ENCODE results near the gene TIE1. TPM values are rescaled to one million over a fixed set of nuclear protein-coding genes. Genes with fewer than 3 reads are reported as not detected.

The TIE1 gene
- total and polyA plus RNA-seq, 4 experiments from 2014 or later: not detected

DNA sequence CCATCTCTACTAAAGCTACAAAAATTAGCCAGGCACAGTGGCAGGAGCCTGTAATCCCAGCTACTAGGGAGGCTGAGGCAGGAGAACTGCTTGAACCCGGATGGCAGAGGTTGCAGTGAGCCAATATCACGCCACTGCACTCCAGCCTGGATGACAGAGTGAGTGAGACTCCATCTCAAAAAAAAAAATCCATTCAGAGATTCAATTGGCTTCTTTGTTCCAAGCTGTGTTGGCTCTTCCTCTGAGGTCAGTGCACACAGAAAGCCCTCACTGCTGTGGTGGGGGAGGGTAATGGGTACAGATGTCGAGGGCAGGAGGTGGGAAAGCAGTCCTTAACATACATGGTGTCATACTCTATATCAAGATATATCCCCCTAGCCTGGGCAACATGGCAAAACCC, 14.7 kb downstream of the TIE1 start:
- POLR2A ChIA-PET (ENCODE audit: partially characterized antibody): no interaction called here
- no peak overlapping the region for H3K4me3 ChIP-seq (ENCODE audit: low read length in 2 of 2)
- H3K27ac ChIP-seq (ENCODE audit: low read depth, low read length): no peak overlapping the region
- no peak for DNase-seq
- no peak overlapping the region for H3K4me3 Mint-ChIP-seq
- peak overlapping the region in 1 of 7 donors; percentile 48 for H3K27ac Mint-ChIP-seq
- H3K27me3 Mint-ChIP-seq: peaks cover 1 to 2% of the 10 kb centered on the region in 2 donors
- H3K9me3 ChIP-seq (ENCODE audit: control insufficient read depth in 1 of 2, low read length in 2 of 2): no peaks in the 10 kb centered on the region
- intact Hi-C loops (cut with micrococcal nuclease): no loop called here
- no peaks in the 10 kb centered on the region for H3K4me1 Mint-ChIP-seq
- no peaks in the 10 kb centered on the region for H3K9me3 Mint-ChIP-seq
- no peaks in the 10 kb centered on the region for H3K4me1 ChIP-seq (ENCODE audit: insufficient read depth, low read length)
- H3K27me3 ChIP-seq (ENCODE audit: insufficient read depth, low read length): no peaks in the 10 kb centered on the region
- CTCF ChIA-PET (ENCODE audit: partially characterized antibody): no interaction called here
- H3K36me3 Mint-ChIP-seq: no peaks in the 10 kb centered on the region
- no peaks in the 10 kb centered on the region for H3K36me3 ChIP-seq (ENCODE audit: insufficient read depth, low read length)

DNA sequence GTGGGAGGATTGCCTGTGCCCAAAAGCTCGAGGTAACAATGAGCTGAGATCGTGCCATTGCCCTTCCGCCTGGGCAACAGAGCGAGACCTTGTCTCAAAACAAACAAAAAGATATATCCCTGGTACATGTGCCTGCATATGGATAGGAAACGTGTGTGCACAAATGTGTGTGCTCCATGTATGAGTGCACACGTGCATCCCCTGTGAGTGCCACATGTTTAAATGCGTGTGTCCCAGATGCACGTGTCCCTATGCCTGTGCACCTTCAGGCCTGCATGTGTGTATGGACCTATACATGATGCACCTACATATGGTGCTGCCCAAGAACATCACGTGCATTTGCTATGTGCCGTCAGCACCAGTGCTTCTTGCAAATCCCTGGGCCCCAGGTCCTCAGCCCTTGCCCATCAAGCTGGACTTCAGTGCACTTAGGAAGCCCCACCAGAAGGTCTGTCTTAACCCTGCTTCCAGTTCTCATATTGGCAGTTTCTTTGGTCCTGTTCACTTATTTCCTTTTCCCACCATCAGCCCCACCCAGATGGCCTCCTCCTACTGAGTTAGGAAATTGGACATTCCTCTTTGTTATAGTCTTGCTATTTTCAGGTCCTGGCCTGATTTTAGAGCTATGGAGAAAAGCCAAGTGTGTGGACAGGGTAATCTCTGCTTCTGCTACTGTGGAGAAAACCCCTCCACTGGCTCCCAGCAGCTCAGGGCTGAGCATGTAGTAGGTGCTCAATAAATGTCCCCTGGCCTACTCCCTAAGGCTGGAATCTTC, 15.4 kb downstream of the TIE1 start:
- ChIA-PET POLR2A (ENCODE audit: partially characterized antibody) (no interaction called here), CTCF (ENCODE audit: partially characterized antibody) (no interaction called here)
- intact Hi-C loops (cut with micrococcal nuclease): no loop called here
- no peaks in the 10 kb centered on the region for H3K9me3 Mint-ChIP-seq
- H3K27me3 Mint-ChIP-seq: peaks cover 0 to 2% of the 10 kb centered on the region in 2 donors
- no peak for DNase-seq
- no peaks in the 10 kb centered on the region for H3K9me3 ChIP-seq (ENCODE audit: control insufficient read depth in 1 of 2, low read length in 2 of 2)
- no peaks in the 10 kb centered on the region for H3K36me3 ChIP-seq (ENCODE audit: insufficient read depth, low read length)
- no peaks in the 10 kb centered on the region for H3K36me3 Mint-ChIP-seq
- no peaks in the 10 kb centered on the region for H3K27me3 ChIP-seq (ENCODE audit: insufficient read depth, low read length)
- H3K4me1 Mint-ChIP-seq: no peaks in the 10 kb centered on the region
- peak overlapping the region in 2 of 7 donors; percentile 41 to 48 for H3K27ac Mint-ChIP-seq
- H3K4me3 ChIP-seq (ENCODE audit: low read length in 2 of 2): no peak overlapping the region
- H3K4me1 ChIP-seq (ENCODE audit: insufficient read depth, low read length): no peaks in the 10 kb centered on the region
- no peak overlapping the region for H3K27ac ChIP-seq (ENCODE audit: low read depth, low read length)
- H3K4me3 Mint-ChIP-seq: no peak overlapping the region

DNA sequence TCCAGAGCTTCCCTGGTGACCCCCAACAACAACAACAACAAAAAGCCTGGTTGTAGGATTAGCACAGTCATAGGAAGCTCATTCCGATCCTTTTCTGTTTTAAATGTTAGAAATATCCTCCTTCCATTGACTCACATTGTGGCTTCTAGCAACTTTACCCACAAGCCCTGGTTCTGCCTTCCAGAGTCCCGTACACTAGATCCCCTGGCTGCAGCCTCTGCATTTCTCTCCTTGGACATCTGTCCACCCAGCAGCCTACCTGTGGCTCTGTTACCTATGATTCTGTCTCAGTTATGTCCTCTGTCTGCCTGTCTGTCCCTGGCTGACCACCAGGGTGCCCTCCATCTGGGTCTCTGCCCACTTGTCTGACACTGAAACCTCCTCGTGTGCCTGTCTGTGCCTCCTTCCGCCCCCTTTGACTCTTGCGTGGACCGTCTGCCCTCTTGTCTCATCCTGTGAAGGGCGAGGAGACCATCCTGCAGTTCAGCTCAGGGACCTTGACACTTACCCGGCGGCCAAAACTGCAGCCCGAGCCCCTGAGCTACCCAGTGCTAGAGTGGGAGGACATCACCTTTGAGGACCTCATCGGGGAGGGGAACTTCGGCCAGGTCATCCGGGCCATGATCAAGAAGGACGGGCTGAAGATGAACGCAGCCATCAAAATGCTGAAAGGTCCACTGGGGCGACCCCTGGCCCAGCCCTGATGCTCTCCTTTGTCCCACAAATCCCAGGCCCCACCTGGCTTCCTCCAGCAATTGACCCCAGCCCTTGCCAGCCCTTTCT, 16.1 kb downstream of the TIE1 start:
- CTCF ChIA-PET (ENCODE audit: partially characterized antibody): interaction anchor here (0.6 kb wide), 1 partner anchor 24 kb away, joined by 3 read pairs; no protein-coding TSS in a partner anchor
- Mint-ChIP-seq H3K27ac (no peak overlapping the region), H3K9me3 (no peaks in the 10 kb centered on the region), H3K36me3 (no peaks in the 10 kb centered on the region), H3K27me3 (no peaks in the 10 kb centered on the region), H3K4me3 (no peak overlapping the region), H3K4me1 (no peaks in the 10 kb centered on the region)
- H3K27ac ChIP-seq (ENCODE audit: low read depth, low read length): no peak overlapping the region
- no peak for DNase-seq
- H3K4me3 ChIP-seq (ENCODE audit: low read length in 2 of 2): no peak overlapping the region
- H3K27me3 ChIP-seq (ENCODE audit: insufficient read depth, low read length): no peaks in the 10 kb centered on the region
- intact Hi-C loops (cut with micrococcal nuclease): no loop called here
- POLR2A ChIA-PET (ENCODE audit: partially characterized antibody): no interaction called here
- H3K4me1 ChIP-seq (ENCODE audit: insufficient read depth, low read length): no peaks in the 10 kb centered on the region
- no peaks in the 10 kb centered on the region for H3K36me3 ChIP-seq (ENCODE audit: insufficient read depth, low read length)
- no peaks in the 10 kb centered on the region for H3K9me3 ChIP-seq (ENCODE audit: control insufficient read depth in 1 of 2, low read length in 2 of 2)

DNA sequence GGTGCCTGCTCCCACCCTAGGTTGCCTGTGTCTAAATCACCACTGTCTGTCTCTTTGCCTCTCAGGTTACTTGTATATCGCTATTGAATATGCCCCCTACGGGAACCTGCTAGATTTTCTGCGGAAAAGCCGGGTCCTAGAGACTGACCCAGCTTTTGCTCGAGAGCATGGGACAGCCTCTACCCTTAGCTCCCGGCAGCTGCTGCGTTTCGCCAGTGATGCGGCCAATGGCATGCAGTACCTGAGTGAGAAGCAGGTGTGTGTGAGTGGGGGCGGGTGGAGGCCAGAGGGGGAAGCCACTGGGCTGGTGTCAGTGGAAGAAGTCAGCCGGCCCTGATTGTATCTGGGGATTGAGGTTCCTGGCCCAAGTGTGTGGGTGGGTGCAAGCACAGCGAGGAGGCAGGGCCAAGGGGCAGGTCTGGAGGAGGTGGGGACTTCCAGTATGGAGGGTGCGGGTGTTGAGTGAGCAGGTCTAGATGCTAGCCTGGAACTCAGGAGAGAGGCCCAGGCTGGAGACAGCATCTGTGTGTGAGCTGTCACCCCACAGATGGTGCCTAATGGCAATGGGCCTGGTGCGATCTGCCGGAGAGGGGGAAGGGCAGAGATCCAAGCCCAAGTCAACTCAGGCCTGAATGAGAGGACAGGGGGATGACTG, 17.2 kb downstream of the TIE1 start:
- no peaks in the 10 kb centered on the region for H3K9me3 ChIP-seq (ENCODE audit: control insufficient read depth in 1 of 2, low read length in 2 of 2)
- no peak overlapping the region for H3K27ac ChIP-seq (ENCODE audit: low read depth, low read length)
- POLR2A ChIA-PET (ENCODE audit: partially characterized antibody): no interaction called here
- peaks cover 0 to under 1% (median 0%) of the 10 kb centered on the region in 8 donors for H3K9me3 Mint-ChIP-seq
- H3K4me1 ChIP-seq (ENCODE audit: insufficient read depth, low read length): no peaks in the 10 kb centered on the region
- intact Hi-C loops (cut with micrococcal nuclease): no loop called here
- H3K36me3 ChIP-seq (ENCODE audit: insufficient read depth, low read length): no peaks in the 10 kb centered on the region
- CTCF ChIA-PET (ENCODE audit: partially characterized antibody): no interaction called here
- H3K36me3 Mint-ChIP-seq: no peaks in the 10 kb centered on the region
- no peaks in the 10 kb centered on the region for H3K27me3 Mint-ChIP-seq
- no peak overlapping the region for H3K4me3 ChIP-seq (ENCODE audit: low read length in 2 of 2)
- peak overlapping the region in 1 of 8 donors; percentile 46 for H3K4me3 Mint-ChIP-seq
- DNase-seq: no peak
- H3K27ac Mint-ChIP-seq: no peak overlapping the region
- H3K27me3 ChIP-seq (ENCODE audit: insufficient read depth, low read length): no peaks in the 10 kb centered on the region
- H3K4me1 Mint-ChIP-seq: no peaks in the 10 kb centered on the region

DNA sequence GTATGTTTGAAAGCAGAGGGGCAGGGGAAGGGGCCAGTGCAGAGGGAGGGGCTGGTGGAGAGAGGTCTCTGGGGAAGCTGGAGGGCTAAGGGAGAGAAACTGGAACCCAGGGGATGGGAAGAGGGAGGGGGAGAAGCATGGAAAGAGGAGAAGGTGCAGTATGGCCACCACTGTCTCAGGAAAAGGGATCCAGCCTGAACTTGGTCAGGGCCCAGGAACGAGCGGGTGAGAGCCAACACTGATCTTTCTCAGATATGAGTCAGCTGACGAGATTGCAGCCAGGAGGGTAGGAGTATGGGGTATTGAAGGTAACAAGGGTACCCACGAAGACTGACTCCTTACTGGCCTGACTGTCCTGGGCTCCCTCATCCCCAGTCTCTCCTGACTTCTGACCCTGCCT, 18.0 kb downstream of the TIE1 start:
- Mint-ChIP-seq H3K36me3 (no peaks in the 10 kb centered on the region), H3K4me3 (no peak overlapping the region), H3K27ac (no peak overlapping the region), H3K27me3 (no peaks in the 10 kb centered on the region), H3K4me1 (no peaks in the 10 kb centered on the region), H3K9me3 (peaks cover 0 to 2% (median 0%) of the 10 kb centered on the region in 8 donors)
- Histone ChIP-seq H3K27ac (ENCODE audit: low read depth, low read length) (no peak overlapping the region), H3K27me3 (ENCODE audit: insufficient read depth, low read length) (no peaks in the 10 kb centered on the region), H3K9me3 (ENCODE audit: control insufficient read depth in 1 of 2, low read length in 2 of 2) (no peaks in the 10 kb centered on the region), H3K4me3 (ENCODE audit: low read length in 2 of 2) (no peak overlapping the region), H3K4me1 (ENCODE audit: insufficient read depth, low read length) (no peaks in the 10 kb centered on the region), H3K36me3 (ENCODE audit: insufficient read depth, low read length) (no peaks in the 10 kb centered on the region)
- ChIA-PET CTCF (ENCODE audit: partially characterized antibody) (no interaction called here), POLR2A (ENCODE audit: partially characterized antibody) (no interaction called here)
- intact Hi-C loops (cut with micrococcal nuclease): no loop called here
- no peak for DNase-seq

DNA sequence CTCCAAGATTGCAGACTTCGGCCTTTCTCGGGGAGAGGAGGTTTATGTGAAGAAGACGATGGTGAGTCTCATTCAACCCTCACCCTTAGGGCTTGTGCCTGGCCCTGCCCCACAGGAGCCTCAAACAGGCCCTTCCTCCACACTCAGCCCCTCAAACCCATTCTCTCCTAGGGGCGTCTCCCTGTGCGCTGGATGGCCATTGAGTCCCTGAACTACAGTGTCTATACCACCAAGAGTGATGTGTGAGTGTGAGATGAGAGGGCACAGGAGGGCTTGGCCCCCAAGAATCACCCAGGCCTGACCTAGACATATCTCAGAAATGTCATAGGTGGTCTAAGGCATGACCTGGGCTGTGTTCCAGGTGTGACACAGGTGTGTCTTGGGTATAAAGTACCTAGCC, 18.5 kb downstream of the TIE1 start:
- ChIA-PET CTCF (ENCODE audit: partially characterized antibody) (no interaction called here), POLR2A (ENCODE audit: partially characterized antibody) (no interaction called here)
- Histone ChIP-seq H3K27ac (ENCODE audit: low read depth, low read length) (no peak overlapping the region), H3K27me3 (ENCODE audit: insufficient read depth, low read length) (no peaks in the 10 kb centered on the region), H3K4me1 (ENCODE audit: insufficient read depth, low read length) (no peaks in the 10 kb centered on the region), H3K9me3 (ENCODE audit: control insufficient read depth in 1 of 2, low read length in 2 of 2) (no peaks in the 10 kb centered on the region), H3K36me3 (ENCODE audit: insufficient read depth, low read length) (no peaks in the 10 kb centered on the region), H3K4me3 (ENCODE audit: low read length in 2 of 2) (no peak overlapping the region)
- H3K36me3 Mint-ChIP-seq: no peaks in the 10 kb centered on the region
- no peak for DNase-seq
- H3K9me3 Mint-ChIP-seq: peaks cover 0 to 5% (median 2%) of the 10 kb centered on the region in 8 donors
- H3K27ac Mint-ChIP-seq: no peak overlapping the region
- no peaks in the 10 kb centered on the region for H3K27me3 Mint-ChIP-seq
- no peaks in the 10 kb centered on the region for H3K4me1 Mint-ChIP-seq
- intact Hi-C loops (cut with micrococcal nuclease): no loop called here
- H3K4me3 Mint-ChIP-seq: no peak overlapping the region

DNA sequence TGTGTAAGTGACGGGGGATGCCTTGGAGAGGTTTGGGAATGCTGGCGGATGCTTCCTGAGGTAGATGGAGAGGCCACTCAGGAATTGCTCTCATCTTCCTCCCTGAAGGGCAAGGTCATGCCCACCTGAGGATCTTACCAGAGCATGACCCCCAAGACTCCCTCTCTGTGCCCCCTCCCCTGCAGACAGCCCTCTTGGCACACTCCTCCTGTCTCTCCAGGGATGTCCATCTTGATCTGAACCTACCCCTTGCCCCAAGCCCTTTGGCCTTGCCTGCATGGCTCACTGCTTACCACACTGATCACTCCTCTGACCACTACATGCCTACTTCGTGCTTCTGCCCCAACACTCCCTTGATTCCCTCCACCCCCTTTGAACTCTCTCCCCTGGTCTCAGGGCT, 19.0 kb downstream of the TIE1 start:
- no peak overlapping the region for H3K27ac Mint-ChIP-seq
- H3K4me1 Mint-ChIP-seq: no peaks in the 10 kb centered on the region

More for the DNA sequence above, 19.0 kb downstream of the TIE1 start:
- no peak for DNase-seq
- no peaks in the 10 kb centered on the region for H3K27me3 ChIP-seq (ENCODE audit: insufficient read depth, low read length)
- H3K4me1 ChIP-seq (ENCODE audit: insufficient read depth, low read length): no peaks in the 10 kb centered on the region
- no peak overlapping the region for H3K4me3 ChIP-seq (ENCODE audit: low read length in 2 of 2)
- no peak overlapping the region for H3K27ac ChIP-seq (ENCODE audit: low read depth, low read length)
- peaks cover 0 to 2% of the 10 kb centered on the region in 2 donors for H3K36me3 Mint-ChIP-seq
- H3K36me3 ChIP-seq (ENCODE audit: insufficient read depth, low read length): no peaks in the 10 kb centered on the region
- H3K4me3 Mint-ChIP-seq: no peak overlapping the region
- H3K9me3 Mint-ChIP-seq: peaks cover 0 to 10% (median 6%) of the 10 kb centered on the region in 8 donors
- peaks cover 0 to 2% of the 10 kb centered on the region in 2 donors for H3K27me3 Mint-ChIP-seq
- POLR2A ChIA-PET (ENCODE audit: partially characterized antibody): no interaction called here
- CTCF ChIA-PET (ENCODE audit: partially characterized antibody): no interaction called here
- intact Hi-C loops (cut with micrococcal nuclease): no loop called here
- H3K9me3 ChIP-seq (ENCODE audit: control insufficient read depth in 1 of 2, low read length in 2 of 2): peaks cover 0 to 3% of the 10 kb centered on the region in 2 donors

All from CD4-positive, alpha-beta memory T cell (primary cell).